ENCODE data around the gene SLC29A2. TPM values are rescaled to one million over a fixed set of nuclear protein-coding genes. Genes with fewer than 3 reads are reported as not detected.

Gene SLC29A2
- total RNA-seq, 1 donor from 2014 or later = 38.7 TPM

GRCh38 chr11:66338276-66339161 is 33.0 kb downstream of the SLC29A2 start:
- Mint-ChIP-seq H3K27me3 (ENCODE audit: low read depth) (no peaks in the 10 kb centered on the region), H3K4me3 (peak overlapping the region; percentile 49), H3K36me3 (ENCODE audit: low read depth) (peaks cover 4% of the 10 kb centered on the region), H3K9me3 (no peaks in the 10 kb centered on the region), H3K4me1 (peaks cover 24% of the 10 kb centered on the region), H3K27ac (ENCODE audit: unreplicated experiment) (no peak overlapping the region)
- DNase-seq (ENCODE audit: low read depth, low spot score) = no peak
- TF ChIP-seq CTCF (conservative IDR thresholded peaks at IDR 0.05) = no peak

- peak overlapping the region; percentile 93 for H3K4me3 Mint-ChIP-seq
- no peak for TF ChIP-seq CTCF (conservative IDR thresholded peaks at IDR 0.05)
- peaks cover 4% of the 10 kb centered on the region for H3K36me3 Mint-ChIP-seq (ENCODE audit: low read depth)
- H3K27ac Mint-ChIP-seq (ENCODE audit: unreplicated experiment) = peak overlapping the region; percentile 62
- no peak for DNase-seq (ENCODE audit: low read depth, low spot score)
- H3K27me3 Mint-ChIP-seq (ENCODE audit: low read depth) = no peaks in the 10 kb centered on the region
- H3K4me1 Mint-ChIP-seq = peaks cover 20% of the 10 kb centered on the region
- no peaks in the 10 kb centered on the region for H3K9me3 Mint-ChIP-seq
Measured at GRCh38 chr11:66337103-66337899, 34.3 kb downstream of the SLC29A2 start.

GRCh38 chr11:66336234-66337102 is 35.1 kb downstream of the SLC29A2 start, which contains the start of gene RIN1:
Gene RIN1 (minus strand): TSS chr11:66336434. CDS start chr11:66336402, 32 bp downstream.
- peaks cover 20% of the 10 kb centered on the region for H3K4me1 Mint-ChIP-seq
- DNase-seq (ENCODE audit: low read depth, low spot score) = no peak
- no peaks in the 10 kb centered on the region for H3K27me3 Mint-ChIP-seq (ENCODE audit: low read depth)
- H3K9me3 Mint-ChIP-seq = no peaks in the 10 kb centered on the region
- peak within 1 kb of the TSS; percentile 93 for H3K4me3 Mint-ChIP-seq
- H3K27ac Mint-ChIP-seq (ENCODE audit: unreplicated experiment) = peak within 1 kb of the TSS; percentile 62
- peak; percentile 55 for TF ChIP-seq CTCF (conservative IDR thresholded peaks at IDR 0.05)
- peaks cover under 1% of the 10 kb centered on the region for H3K36me3 Mint-ChIP-seq (ENCODE audit: low read depth)

- peak overlapping the region; percentile 35 for H3K27ac Mint-ChIP-seq (ENCODE audit: unreplicated experiment)
Measured at GRCh38 chr11:66335531-66336233, 35.9 kb downstream of the SLC29A2 start.

More at GRCh38 chr11:66335531-66336233, 35.9 kb downstream of the SLC29A2 start:
- H3K4me1 Mint-ChIP-seq = peaks cover 20% of the 10 kb centered on the region
- H3K4me3 Mint-ChIP-seq = peak overlapping the region; percentile 93
- no peaks in the 10 kb centered on the region for H3K27me3 Mint-ChIP-seq (ENCODE audit: low read depth)
- TF ChIP-seq CTCF (conservative IDR thresholded peaks at IDR 0.05) = no peak
- DNase-seq (ENCODE audit: low read depth, low spot score) = no peak
- no peaks in the 10 kb centered on the region for H3K36me3 Mint-ChIP-seq (ENCODE audit: low read depth)
- no peaks in the 10 kb centered on the region for H3K9me3 Mint-ChIP-seq
